GM12873 (cell line): ENCODE results near the gene NOL11.
A peak's percentile ranks its signal among the peaks of the same experiment; 100 is the strongest.

Source experiments
- CTCF ChIP-seq: IDR thresholded peaks from 2 replicates; pipeline ENCODE4 v1.5.1; 2012; ENCODE audit warnings: low read depth, mild to moderate bottlenecking, moderate library complexity, low read length, control low read depth; ENCODE audit not compliant: insufficient read depth; ENCODE audit errors: missing control alignments

The NOL11 gene

DNA sequence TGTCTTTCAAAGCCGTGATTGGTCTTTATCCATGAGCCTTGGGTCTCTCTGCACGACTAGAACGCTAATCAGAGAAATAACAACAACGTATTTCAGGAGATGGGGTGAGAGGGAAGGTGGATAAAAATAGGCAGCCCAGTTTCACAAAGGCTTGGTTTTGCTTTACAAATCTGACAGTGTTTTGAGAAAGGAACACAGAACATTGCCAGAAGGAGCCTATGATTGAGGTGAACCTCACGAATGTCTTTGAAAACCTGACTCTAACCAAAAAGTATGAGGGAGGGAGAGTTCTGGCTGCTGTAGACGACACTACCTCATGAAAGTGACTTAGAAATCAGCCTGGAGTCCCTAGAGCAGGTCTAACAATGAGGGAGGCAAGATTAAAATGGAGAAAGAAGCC, 38.0 kb upstream of the NOL11 start:
- no peak for TF ChIP-seq CTCF

- no peak for TF ChIP-seq CTCF
Observed at GRCh38 chr17:67680445-67681224, 37.1 kb upstream of the NOL11 start.

- no peak for TF ChIP-seq CTCF
Observed at GRCh38 chr17:67682196-67682595, 35.5 kb upstream of the NOL11 start.

DNA sequence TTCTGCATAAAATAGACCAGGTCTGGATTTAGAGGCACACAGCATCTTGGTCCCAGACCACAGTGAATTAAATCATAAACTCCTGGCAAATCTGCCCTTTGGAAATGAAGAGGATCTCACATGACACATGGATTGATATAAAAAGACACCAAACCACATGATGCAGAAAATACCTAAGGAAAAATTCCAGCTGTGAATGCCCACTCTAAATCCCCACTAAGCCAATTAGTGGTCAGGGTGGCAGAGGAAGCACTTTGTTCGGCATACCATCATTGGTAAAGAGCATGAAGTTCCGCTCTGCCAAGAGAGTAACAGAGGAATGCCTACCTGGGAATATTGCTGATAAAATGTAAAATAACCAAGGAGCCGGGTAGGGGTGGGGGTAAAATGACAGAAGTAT, 32.4 kb upstream of the NOL11 start:
- no peak for TF ChIP-seq CTCF

- no peak for TF ChIP-seq CTCF
Observed at GRCh38 chr17:67686241-67686640, 31.5 kb upstream of the NOL11 start.

DNA sequence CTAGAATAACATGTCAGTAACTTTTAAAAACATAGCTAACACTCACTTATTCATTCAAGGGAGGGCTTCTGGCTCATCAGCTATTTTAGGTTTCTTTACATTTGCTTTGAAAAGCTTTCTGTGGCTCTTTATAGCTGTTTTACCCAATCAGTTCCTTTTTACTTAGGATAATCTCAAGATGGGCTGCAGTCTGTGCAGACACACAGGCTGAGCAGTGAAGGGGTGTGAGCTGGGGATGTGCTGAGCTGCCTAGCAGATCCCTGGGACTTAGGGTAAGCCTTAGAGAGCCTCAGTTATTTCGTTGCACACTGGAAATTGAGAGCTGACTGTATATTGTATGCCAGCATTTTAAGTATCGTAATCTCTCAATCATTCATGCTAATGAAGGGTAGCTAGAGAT, 30.2 kb upstream of the NOL11 start:
- no peak for TF ChIP-seq CTCF

GRCh38 chr17:67689534-67690177, 28.1 kb upstream of the NOL11 start:
- TF ChIP-seq CTCF: peak; percentile 69
